HUES6 (cell line): Measurements from ENCODE around the gene RFTN2.
"Not testable (repeated sequence)": the region's sequence is repeated elsewhere in the genome, so short reads cannot be mapped to it uniquely, and the experiment has no call there.

Source experiments
- H3K27ac ChIP-seq: 2 replicates; pipeline ENCODE4 v1.7.0; 2013; ENCODE audit warnings: low read depth, mild to moderate bottlenecking, low read length, inconsistent platforms
- H3K27me3 ChIP-seq: 2 replicates; pipeline ENCODE4 v1.6.1; 2013; ENCODE audit warnings: low read length; ENCODE audit not compliant: control insufficient read depth, insufficient read depth
- H3K36me3 ChIP-seq: 2 replicates; pipeline ENCODE4 v1.6.1; 2013; ENCODE audit warnings: low read length; ENCODE audit not compliant: control insufficient read depth, insufficient read depth
- H3K4me1 ChIP-seq: 2 replicates; pipeline ENCODE4 v1.6.1; 2013; ENCODE audit warnings: low read length; ENCODE audit not compliant: control insufficient read depth, insufficient read depth
- H3K4me3 ChIP-seq: 2 replicates; pipeline ENCODE4 v1.5.1; 2013; ENCODE audit warnings: low read depth, low read length
- H3K9ac ChIP-seq: one replicate; pipeline ENCODE4 v1.6.1; 2013; ENCODE audit warnings: mild to moderate bottlenecking, low read length
- H3K9me3 ChIP-seq: 2 replicates; pipeline ENCODE4 v1.6.1; 2013; ENCODE audit warnings: low read depth, low read length; ENCODE audit not compliant: control insufficient read depth, insufficient read depth

Gene RFTN2

DNA sequence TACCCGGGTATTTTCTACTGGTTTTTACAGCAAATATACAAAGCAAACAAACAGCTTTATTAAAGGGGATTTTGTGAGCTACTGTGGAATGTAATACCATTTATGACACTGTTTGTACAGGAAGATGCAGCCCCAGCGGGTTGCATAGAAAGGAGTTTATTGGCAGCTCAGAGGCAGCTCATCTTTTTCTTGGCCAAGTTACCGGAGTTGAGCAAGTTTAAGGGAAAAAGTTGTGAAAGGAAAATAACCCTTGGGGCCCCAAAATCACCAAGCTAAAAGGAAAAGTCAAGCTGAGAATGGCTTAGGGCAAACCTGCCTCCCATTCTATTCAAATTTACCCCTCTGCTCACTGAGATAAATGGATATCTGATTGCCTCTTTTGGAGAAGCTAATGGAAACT, 98.8 kb downstream of the RFTN2 start:
- Histone ChIP-seq H3K4me3 (no peak overlapping the region), H3K36me3 (peaks cover 20% of the 10 kb centered on the region; the same call in 1 of the 2 replicates), H3K9ac (no peak overlapping the region), H3K27ac (no peak overlapping the region), H3K27me3 (no peaks in the 10 kb centered on the region), H3K4me1 (peaks cover 15% of the 10 kb centered on the region; the same call in 1 of the 2 replicates), H3K9me3 (peaks cover 44% of the 10 kb centered on the region)

GRCh38 chr2:197575987-197576386, 99.4 kb downstream of the RFTN2 start:
- Histone ChIP-seq H3K27ac (no peak overlapping the region), H3K9me3 (peaks cover 44% of the 10 kb centered on the region), H3K36me3 (peaks cover 20% of the 10 kb centered on the region; the same call in 1 of the 2 replicates), H3K27me3 (no peaks in the 10 kb centered on the region), H3K4me3 (no peak overlapping the region), H3K9ac (no peak overlapping the region), H3K4me1 (peaks cover 15% of the 10 kb centered on the region; the same call in 1 of the 2 replicates)

- peaks cover 17% of the 10 kb centered on the region; the same call in 1 of the 2 replicates for H3K36me3 ChIP-seq
- H3K4me3 ChIP-seq, result no peak overlapping the region
- no peaks in the 10 kb centered on the region for H3K27me3 ChIP-seq
- no peak overlapping the region for H3K27ac ChIP-seq
- no peak overlapping the region for H3K9ac ChIP-seq
- H3K4me1 ChIP-seq, result peaks cover 15% of the 10 kb centered on the region; the same call in 1 of the 2 replicates
- H3K9me3 ChIP-seq, result peaks cover 35% of the 10 kb centered on the region
Measured at GRCh38 chr2:197573608-197574007, 101.8 kb downstream of the RFTN2 start.

GRCh38 chr2:197571627-197572271, 103.6 kb downstream of the RFTN2 start:
- H3K9me3 ChIP-seq, result peaks cover 35% of the 10 kb centered on the region
- H3K27ac ChIP-seq, result no peak overlapping the region
- H3K4me3 ChIP-seq, result no peak overlapping the region
- H3K9ac ChIP-seq, result no peak overlapping the region
- 0 out of 2 replicates have a peak, but pooled peaks cover 1% of the 10 kb centered on the region for H3K4me1 ChIP-seq
- H3K27me3 ChIP-seq, result no peaks in the 10 kb centered on the region
- H3K36me3 ChIP-seq, result peaks cover 20% of the 10 kb centered on the region; the same call in 1 of the 2 replicates

GRCh38 chr2:197560146-197560665, 115.2 kb downstream of the RFTN2 start:
- no peaks in the 10 kb centered on the region for H3K27me3 ChIP-seq
- no peak overlapping the region for H3K27ac ChIP-seq
- no peaks in the 10 kb centered on the region for H3K9me3 ChIP-seq
- no peak overlapping the region for H3K9ac ChIP-seq
- H3K36me3 ChIP-seq, result peaks cover 25% of the 10 kb centered on the region
- H3K4me3 ChIP-seq, result no peak overlapping the region
- H3K4me1 ChIP-seq, result no peaks in the 10 kb centered on the region

- no peaks in the 10 kb centered on the region for H3K4me1 ChIP-seq
- no peak overlapping the region for H3K9ac ChIP-seq
- no peaks in the 10 kb centered on the region for H3K9me3 ChIP-seq
- no peaks in the 10 kb centered on the region for H3K27me3 ChIP-seq
- peaks cover 25% of the 10 kb centered on the region for H3K36me3 ChIP-seq
- no peak overlapping the region for H3K27ac ChIP-seq
- H3K4me3 ChIP-seq, result no peak overlapping the region
Measured at GRCh38 chr2:197559681-197560080, 115.7 kb downstream of the RFTN2 start.

DNA sequence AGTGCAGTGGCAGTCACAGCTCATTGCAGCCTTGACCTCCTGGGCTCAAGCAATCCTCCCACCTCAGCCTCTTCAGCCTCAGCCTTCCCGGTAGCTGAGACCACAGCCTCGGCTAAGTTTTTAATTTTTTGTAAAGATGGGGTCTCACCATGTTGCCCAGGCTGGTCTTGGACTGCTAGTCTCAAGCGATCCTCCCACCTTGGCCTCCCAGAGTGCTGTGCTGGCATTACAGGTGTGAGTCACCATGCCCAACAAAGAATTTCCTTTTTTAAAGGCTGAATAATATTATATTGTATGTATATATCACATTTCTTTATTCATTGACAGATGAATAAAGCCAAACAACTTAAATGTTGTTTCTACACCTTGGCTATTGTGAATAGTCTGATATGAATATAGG, 117.0 kb downstream of the RFTN2 start:
- no peak overlapping the region for H3K4me3 ChIP-seq
- no peak overlapping the region for H3K27ac ChIP-seq
- H3K27me3 ChIP-seq, result no peaks in the 10 kb centered on the region
- peaks cover 37% of the 10 kb centered on the region for H3K36me3 ChIP-seq
- H3K9me3 ChIP-seq, result no peaks in the 10 kb centered on the region
- no peaks in the 10 kb centered on the region for H3K4me1 ChIP-seq
- no peak overlapping the region for H3K9ac ChIP-seq

DNA sequence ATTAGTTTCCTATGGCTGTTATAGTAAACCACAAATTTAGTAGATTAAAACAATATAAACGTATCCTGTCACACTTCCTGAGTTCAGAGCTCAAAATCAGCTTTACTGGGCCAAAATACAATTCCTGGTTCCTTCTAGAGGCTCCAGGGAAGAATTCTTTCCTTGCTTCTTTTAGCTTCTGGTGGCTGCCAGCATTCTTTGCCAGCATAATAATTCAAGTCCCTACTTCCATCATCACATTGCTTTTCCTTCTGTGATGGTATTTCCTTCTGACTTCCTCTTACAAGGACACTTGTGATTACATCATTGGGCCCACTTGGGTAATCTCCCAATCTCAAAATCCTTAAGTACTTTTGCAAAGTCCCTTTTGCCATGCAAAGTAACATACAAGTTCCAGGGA, 118.9 kb downstream of the RFTN2 start:
- Histone ChIP-seq H3K27me3 (no peaks in the 10 kb centered on the region), H3K9me3 (no peaks in the 10 kb centered on the region), H3K4me1 (no peaks in the 10 kb centered on the region), H3K9ac (no peak overlapping the region), H3K27ac (peak overlapping the region; percentile 19; the same call in 1 of the 2 replicates), H3K36me3 (peaks cover 47% of the 10 kb centered on the region), H3K4me3 (no peak overlapping the region)

DNA sequence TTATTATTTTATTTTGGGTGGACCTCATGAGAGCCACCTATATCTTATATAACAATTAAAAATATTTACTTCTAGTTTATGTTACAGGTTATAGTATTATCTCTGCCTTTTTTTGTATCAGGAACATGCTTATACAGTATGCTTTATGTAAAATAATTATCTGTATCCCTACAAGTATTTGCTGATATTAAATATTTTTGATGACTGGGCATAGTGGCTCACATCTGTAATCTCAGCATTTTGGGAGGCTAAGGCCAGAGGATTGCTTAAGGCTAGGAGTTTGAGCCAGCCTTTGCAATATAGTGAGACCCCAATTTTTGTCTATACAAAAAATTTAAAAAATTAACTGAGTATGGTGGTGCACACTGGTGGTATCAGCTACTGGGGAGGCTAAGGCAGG, 119.9 kb downstream of the RFTN2 start:
- H3K36me3 ChIP-seq, result peaks cover 57% of the 10 kb centered on the region
- H3K9ac ChIP-seq, result no peak overlapping the region
- no peak overlapping the region for H3K27ac ChIP-seq
- no peaks in the 10 kb centered on the region for H3K9me3 ChIP-seq
- H3K4me1 ChIP-seq, result no peaks in the 10 kb centered on the region
- no peak overlapping the region for H3K4me3 ChIP-seq
- H3K27me3 ChIP-seq, result no peaks in the 10 kb centered on the region

DNA sequence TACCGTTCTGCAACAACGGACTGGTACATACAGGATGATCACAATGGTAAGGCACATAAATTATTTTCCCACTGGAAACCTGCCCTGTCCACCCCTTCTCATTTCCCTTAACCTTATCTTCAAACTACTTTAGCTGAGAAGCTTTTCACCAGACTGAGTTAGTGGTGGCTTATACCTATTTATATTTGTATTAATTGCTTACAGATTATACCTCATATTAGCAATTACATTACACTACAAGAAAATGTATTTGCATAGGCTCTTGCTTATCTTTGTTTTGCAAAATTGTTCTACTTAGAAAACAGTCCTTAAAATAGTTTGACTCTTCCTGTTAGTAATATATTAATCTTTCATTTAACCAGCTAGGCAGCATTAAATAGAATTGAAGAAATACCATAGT, 124.1 kb downstream of the RFTN2 start:
- peaks cover 70% of the 10 kb centered on the region for H3K36me3 ChIP-seq
- H3K27me3 ChIP-seq, H3K27ac ChIP-seq, H3K9ac ChIP-seq, H3K9me3 ChIP-seq, H3K4me1 ChIP-seq, H3K4me3 ChIP-seq: not testable (repeated sequence)

DNA sequence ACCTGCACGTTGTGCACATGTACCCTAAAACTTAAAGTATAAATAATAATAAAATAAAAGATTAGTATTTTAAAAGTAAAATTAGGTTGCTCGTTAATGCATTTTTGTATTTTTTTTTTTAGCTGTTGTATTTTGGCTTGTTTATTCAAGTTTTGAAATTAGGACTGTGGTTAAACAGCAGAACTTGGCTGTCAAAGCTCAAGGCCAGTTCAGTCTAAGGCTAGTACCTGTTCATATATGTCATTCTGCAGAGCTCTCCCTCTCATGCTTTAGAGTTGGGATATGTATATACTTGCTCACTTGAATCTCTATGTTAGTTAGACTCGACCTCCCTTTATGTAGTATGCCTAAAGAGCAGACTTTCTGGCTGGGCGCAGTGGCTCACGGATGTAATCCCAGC, 126.8 kb downstream of the RFTN2 start:
- no peaks in the 10 kb centered on the region for H3K27me3 ChIP-seq
- no peak overlapping the region for H3K9ac ChIP-seq
- no peaks in the 10 kb centered on the region for H3K4me1 ChIP-seq
- no peak overlapping the region for H3K4me3 ChIP-seq
- no peak overlapping the region for H3K27ac ChIP-seq
- H3K9me3 ChIP-seq, result no peaks in the 10 kb centered on the region
- peaks cover 76% of the 10 kb centered on the region for H3K36me3 ChIP-seq
